Loucy (cell line): ENCODE results near the gene DXO.

Experiments used
- H2AFZ ChIP-seq: fragments of 200-600 bp; sonication (generic); 2 replicates; pipeline ENCODE4 v1.6.0; 2016; ENCODE audit warnings: antibody characterized with exemption, mild to moderate bottlenecking, low read length, moderate library complexity
- H3F3A ChIP-seq: fragments of 200-600 bp; 2 replicates; pipeline ENCODE4 v1.6.0; 2016; ENCODE audit warnings: antibody characterized with exemption, low read depth, mild to moderate bottlenecking
- H3K27me3 ChIP-seq: fragments of 200-600 bp; sonication (generic); 2 replicates; pipeline ENCODE4 v1.6.1; 2014; ENCODE audit warnings: low read length, mild to moderate bottlenecking; ENCODE audit not compliant: insufficient read depth, poor library complexity, severe bottlenecking
- H3K36me3 ChIP-seq: fragments of 200-600 bp; sonication (generic); 2 replicates; pipeline ENCODE4 v1.6.1; 2016; ENCODE audit warnings: low read length; ENCODE audit not compliant: insufficient read depth
- H3K4me1 ChIP-seq: fragments of 200-600 bp; sonication (generic); 2 replicates; pipeline ENCODE4 v1.5.1; 2014; ENCODE audit warnings: low read length, mild to moderate bottlenecking; ENCODE audit not compliant: insufficient read depth, poor library complexity, severe bottlenecking
- H3K4me2 ChIP-seq: fragments of 200-600 bp; sonication (generic); 2 replicates; pipeline ENCODE4 v1.6.0; 2014; ENCODE audit warnings: antibody characterized with exemption, low read length, low read depth, mild to moderate bottlenecking; ENCODE audit not compliant: poor library complexity, severe bottlenecking
- H3K4me3 ChIP-seq: fragments of 200-600 bp; sonication (generic); 2 replicates; pipeline ENCODE4 v1.5.1; 2014; ENCODE audit warnings: low read length, mild to moderate bottlenecking, mixed read lengths; ENCODE audit not compliant: poor library complexity, severe bottlenecking
- H3K79me2 ChIP-seq: fragments of 200-600 bp; sonication (generic); 2 replicates; pipeline ENCODE4 v1.6.1; 2014; ENCODE audit warnings: low read length; ENCODE audit not compliant: insufficient read depth
- H3K9ac ChIP-seq: fragments of 200-600 bp; sonication (generic); 2 replicates; pipeline ENCODE4 v1.6.0; 2014; ENCODE audit warnings: mild to moderate bottlenecking, low read depth, low read length, moderate library complexity; ENCODE audit not compliant: poor library complexity, severe bottlenecking
- H3K9me2 ChIP-seq: fragments of 200-600 bp; sonication (generic); replicated peaks from 2 replicates; pipeline ENCODE4 v1.6.1; 2016; ENCODE audit warnings: low read depth, low read length, mixed read lengths
- H3K9me3 ChIP-seq: fragments of 200-600 bp; sonication (generic); 2 replicates; pipeline ENCODE4 v1.6.1; 2014; ENCODE audit warnings: mild to moderate bottlenecking, antibody characterized with exemption, low read length, low read depth; ENCODE audit not compliant: insufficient read depth
- H4K20me1 ChIP-seq: fragments of 200-600 bp; sonication (generic); 2 replicates; pipeline ENCODE4 v1.6.0; 2014; ENCODE audit warnings: antibody characterized with exemption, low read length, mild to moderate bottlenecking; ENCODE audit not compliant: insufficient read depth, poor library complexity, severe bottlenecking
- EZH2phosphoT487 ChIP-seq: fragments of 200-600 bp; IDR thresholded peaks from 2 replicates; pipeline ENCODE4 v1.6.1; 2018; ENCODE audit warnings: antibody characterized with exemption, mild to moderate bottlenecking, moderate library complexity, borderline replicate concordance
- TF ChIP-seq, protein P1 (sequence below): fragments of 200-600 bp; sonication (generic); conservative IDR thresholded peaks from 2 replicates; pipeline ENCODE4 v1.5.1; 2014; ENCODE audit warnings: mild to moderate bottlenecking, antibody characterized with exemption, low read length

The DXO gene

GRCh38 chr6:31958741-31959739 lies 12.9 kb downstream of the DXO start, which contains the start of the genes NELFE and SKIC2:
NELFE (minus strand) TSS chr6:31958971; CDS start chr6:31958446, 525 bp downstream.
SKIC2 (plus strand) TSS chr6:31959175; CDS start chr6:31959193, 18 bp downstream.
- Histone ChIP-seq H3K4me2 (peak within 1 kb of the TSS; percentile 94), H2AFZ (peak within 1 kb of the TSS; percentile 91), H3F3A (no peaks in the 10 kb centered on the region), H3K9me3 (no peaks in the 10 kb centered on the region), H4K20me1 (no peaks in the 10 kb centered on the region), H3K9ac (peak within 1 kb of the TSS; percentile 95), H3K36me3 (peaks cover 23% of the 10 kb centered on the region; the same call in 1 of the 2 replicates), H3K79me2 (peaks cover 39% of the 10 kb centered on the region), H3K4me1 (peaks cover 28% of the 10 kb centered on the region), H3K27me3 (no peaks in the 10 kb centered on the region), H3K9me2 (no peaks in the 10 kb centered on the region), H3K4me3 (peak within 1 kb of the TSS; percentile 95)
- TF ChIP-seq EZH2phosphoT487 = no peak
- TF ChIP-seq, protein P1, sequence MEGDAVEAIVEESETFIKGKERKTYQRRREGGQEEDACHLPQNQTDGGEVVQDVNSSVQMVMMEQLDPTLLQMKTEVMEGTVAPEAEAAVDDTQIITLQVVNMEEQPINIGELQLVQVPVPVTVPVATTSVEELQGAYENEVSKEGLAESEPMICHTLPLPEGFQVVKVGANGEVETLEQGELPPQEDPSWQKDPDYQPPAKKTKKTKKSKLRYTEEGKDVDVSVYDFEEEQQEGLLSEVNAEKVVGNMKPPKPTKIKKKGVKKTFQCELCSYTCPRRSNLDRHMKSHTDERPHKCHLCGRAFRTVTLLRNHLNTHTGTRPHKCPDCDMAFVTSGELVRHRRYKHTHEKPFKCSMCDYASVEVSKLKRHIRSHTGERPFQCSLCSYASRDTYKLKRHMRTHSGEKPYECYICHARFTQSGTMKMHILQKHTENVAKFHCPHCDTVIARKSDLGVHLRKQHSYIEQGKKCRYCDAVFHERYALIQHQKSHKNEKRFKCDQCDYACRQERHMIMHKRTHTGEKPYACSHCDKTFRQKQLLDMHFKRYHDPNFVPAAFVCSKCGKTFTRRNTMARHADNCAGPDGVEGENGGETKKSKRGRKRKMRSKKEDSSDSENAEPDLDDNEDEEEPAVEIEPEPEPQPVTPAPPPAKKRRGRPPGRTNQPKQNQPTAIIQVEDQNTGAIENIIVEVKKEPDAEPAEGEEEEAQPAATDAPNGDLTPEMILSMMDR = no peak

DNA sequence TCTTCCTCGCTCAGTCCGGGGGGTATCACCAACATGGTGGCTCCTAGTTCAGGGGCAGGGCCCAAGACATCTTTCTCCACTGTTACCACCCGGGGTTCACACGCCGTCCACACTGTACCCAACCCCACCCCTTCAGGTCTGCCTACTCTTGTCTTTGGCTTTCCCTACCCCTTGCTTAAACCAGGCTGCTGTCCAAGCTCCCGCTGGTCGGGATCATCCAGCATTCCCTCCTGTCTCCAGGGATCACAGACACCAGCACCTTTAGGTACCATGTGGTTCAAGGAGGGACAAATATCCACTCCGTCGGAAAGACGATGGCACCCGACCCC lies 13.6 kb downstream of the DXO start:
- TF ChIP-seq, protein P1 = no peak
- TF ChIP-seq EZH2phosphoT487 = no peak
- Histone ChIP-seq H3K27me3 (no peaks in the 10 kb centered on the region), H4K20me1 (no peaks in the 10 kb centered on the region), H2AFZ (peak overlapping the region; percentile 91), H3K9me2 (no peaks in the 10 kb centered on the region), H3F3A (no peaks in the 10 kb centered on the region), H3K9me3 (no peaks in the 10 kb centered on the region), H3K4me3 (peak overlapping the region; percentile 95), H3K79me2 (peaks cover 39% of the 10 kb centered on the region), H3K36me3 (peaks cover 27% of the 10 kb centered on the region; the same call in 1 of the 2 replicates), H3K9ac (peak overlapping the region; percentile 95), H3K4me2 (peak overlapping the region; percentile 94), H3K4me1 (peaks cover 28% of the 10 kb centered on the region)

DNA sequence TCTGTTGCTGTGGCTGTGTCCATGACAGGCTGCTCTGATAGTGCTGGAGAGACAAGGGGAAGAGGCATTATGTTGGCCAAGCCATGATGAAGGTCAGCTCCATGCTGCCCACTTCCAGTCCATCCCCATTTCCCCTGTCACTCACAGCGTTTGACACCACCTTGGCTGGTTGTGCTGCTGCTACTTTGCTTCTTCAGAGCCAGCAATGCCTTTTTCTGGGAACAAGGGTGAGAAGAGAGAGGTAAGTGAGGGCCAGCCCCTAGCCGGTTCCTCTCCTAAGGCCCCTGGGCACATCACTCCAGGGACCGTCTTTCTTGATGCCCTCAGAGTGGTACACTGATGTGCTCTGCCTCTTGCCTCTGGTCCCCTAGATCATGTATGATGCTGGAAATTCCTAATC lies 15.1 kb downstream of the DXO start:
- Histone ChIP-seq H3K4me2 (no peak overlapping the region), H2AFZ (no peak overlapping the region), H3K9ac (no peak overlapping the region), H3K36me3 (peaks cover 28% of the 10 kb centered on the region; the same call in 1 of the 2 replicates), H3K9me2 (no peaks in the 10 kb centered on the region), H3K9me3 (no peaks in the 10 kb centered on the region), H3K27me3 (no peaks in the 10 kb centered on the region), H3F3A (no peaks in the 10 kb centered on the region), H4K20me1 (no peaks in the 10 kb centered on the region), H3K4me1 (peaks cover 28% of the 10 kb centered on the region), H3K4me3 (no peak overlapping the region), H3K79me2 (peaks cover 39% of the 10 kb centered on the region)
- TF ChIP-seq, protein P1 = no peak
- TF ChIP-seq EZH2phosphoT487 = no peak
